Psoas muscle (tissue), 8 donors: Measurements from ENCODE around the gene ATG16L2. TPM values are rescaled to one million over a fixed set of nuclear protein-coding genes. Genes with fewer than 3 reads are reported as not detected.
"Not testable (repeated sequence)": the region's sequence is repeated elsewhere in the genome, so short reads cannot be mapped to it uniquely, and the experiment has no call there.

Source experiments
- ATAC-seq, 4 donors: fragments of 200-7000 bp; cut with Tn5 transposase; one replicate each; pipeline ENCODE4 v1.9.1; 2020; ENCODE audit warnings: moderate library complexity in 3 of 4, mild to moderate bottlenecking in 2 of 4
- DNase-seq, 2 donors: peaks; one replicate each; pipeline ENCODE4 v3.0.0-alpha.2; 2020
- H3K27ac ChIP-seq: fragments of 200-600 bp; one replicate; pipeline ENCODE4 v1.8.0; 2022
- H3K27me3 ChIP-seq, 3 donors: fragments of 200-600 bp in 1 of 3; one replicate each; pipeline versions ENCODE4 v1.6.1 to v1.8.0; 2013 to 2022; ENCODE audit warnings: low read length in 2 of 3, mild to moderate bottlenecking in 2 of 3, moderate library complexity in 1 of 3; ENCODE audit not compliant: insufficient read depth in 3 of 3
- H3K36me3 ChIP-seq, 2 donors: fragments of 200-600 bp in 1 of 2; one replicate each; pipeline versions ENCODE4 v1.6.1 to v1.8.0; 2013 to 2022; ENCODE audit warnings: low read depth in 1 of 2, mild to moderate bottlenecking in 1 of 2, moderate library complexity in 1 of 2; ENCODE audit not compliant: insufficient read depth in 1 of 2
- H3K4me1 ChIP-seq: fragments of 200-600 bp; one replicate; pipeline ENCODE4 v1.8.0; 2022
- H3K4me3 ChIP-seq: fragments of 200-600 bp; one replicate; pipeline ENCODE4 v1.8.0; 2022; ENCODE audit warnings: mild to moderate bottlenecking
- H3K9me3 ChIP-seq: fragments of 200-600 bp; one replicate; pipeline ENCODE4 v1.8.0; 2022
- WGBS, 3 donors: extraction: QIAGEN DNeasy Blood & Tissue Kit; methylation state at CpG; one replicate each; pipeline versions ENCODE4 v1.1.6 to v1.1.7; 2013; 5-methylcytosine and 5-hydroxymethylcytosine counted together
- intact Hi-C, 2 donors: fragments of 100-400 bp; cut with DNase I; formaldehyde crosslinking; loops; one replicate each; pipeline versions ENCODE4 v1.11.0 to v1.14.2; 2022
- polyA plus RNA-seq, 3 donors: library from polyadenylated mRNA; stranded (reverse); fragments of 200-250 nt; gene quantifications; one replicate each; pipeline ENCODE4 v1.2.3, GENCODE V29; 2013
- total RNA-seq, 4 donors: library from RNA; stranded (reverse); fragmentation: NEBNext Ultra II Directional in 2 of 4; extraction: Animal tissue kit (Norgen Biotek cat#: 25700) in 2 of 4; gene quantifications; one replicate each; pipeline versions ENCODE4 v1.2.1 to v1.2.4, GENCODE V29; 2021 to 2023
- TF ChIP-seq, protein P1 (sequence below): fragments of 200-600 bp; IDR thresholded peaks from one replicate; pipeline ENCODE4 v1.8.0; 2022; ENCODE audit warnings: antibody characterized with exemption
- donor health status: healthy with polysubstance abuse.
- donor health status: DM: no; HTN: no; CAD: no; lungs with moderate emphysema.
- donor health status: Bipolar disorder and iron deficiency.
- donor health status: healthy.
- donor health status: DM: yes; HTN: yes; CAD: no.
- donor health status: DM: no; HTN: no; CAD: no.
- donor health status: DM: no; HTN: no; CAD: no.
- donor health status: DM: yes; HTN: yes; CAD: no.

ATG16L2 gene
- total and polyA plus RNA-seq, 7 donors: 3.9 to 9.6 (median 4.9) TPM

DNA sequence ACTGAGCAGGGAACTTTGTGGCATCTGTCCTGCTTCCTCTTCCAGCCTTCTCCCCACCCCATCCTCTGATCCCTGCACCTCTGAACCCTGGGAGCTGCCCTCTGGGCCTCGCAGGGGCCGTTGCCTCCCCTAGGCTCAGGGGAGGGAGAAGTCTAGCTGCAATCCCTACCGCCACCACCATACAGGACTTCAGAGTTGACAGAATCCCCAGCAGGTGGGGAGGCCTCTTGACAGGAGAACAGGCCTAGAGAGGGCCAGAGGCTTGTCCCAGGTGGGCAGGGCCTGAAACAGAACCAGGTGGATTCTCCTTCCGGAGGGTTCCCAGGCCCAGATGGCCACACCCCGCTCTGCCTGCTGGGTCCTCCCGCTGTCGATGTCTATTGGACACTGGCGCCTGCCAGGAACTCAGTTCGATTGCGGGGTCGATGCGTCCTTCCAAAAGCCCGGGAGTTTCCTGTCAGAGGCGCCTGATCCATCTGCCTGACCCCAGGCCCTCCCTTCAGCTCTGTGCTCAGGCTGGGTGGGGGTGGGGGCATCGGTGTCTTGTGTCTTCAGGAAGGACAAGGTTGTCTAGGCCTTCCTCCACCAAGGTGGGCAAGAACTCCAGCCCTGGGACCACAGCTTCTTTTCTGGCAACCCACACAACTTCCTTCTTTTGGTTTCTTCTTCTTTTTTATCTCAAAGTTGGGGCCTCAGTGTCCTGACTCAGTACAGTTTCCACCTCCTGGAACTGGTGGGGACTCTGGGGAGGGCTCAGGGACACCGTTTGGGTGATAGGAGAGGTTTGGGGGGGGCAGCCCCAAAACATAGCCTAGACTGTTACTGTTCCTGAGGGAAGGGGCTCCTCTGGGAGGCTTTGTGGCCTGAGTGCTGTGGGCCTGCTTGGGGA, 26.8 kb upstream of the ATG16L2 start:
- Histone ChIP-seq H3K4me3 (no peak overlapping the region), H3K27me3 (no peaks in the 10 kb centered on the region), H3K36me3 (no peaks in the 10 kb centered on the region), H3K4me1 (peaks cover 11% of the 10 kb centered on the region), H3K9me3 (no peaks in the 10 kb centered on the region), H3K27ac (no peak overlapping the region)
- TF ChIP-seq, protein P1, sequence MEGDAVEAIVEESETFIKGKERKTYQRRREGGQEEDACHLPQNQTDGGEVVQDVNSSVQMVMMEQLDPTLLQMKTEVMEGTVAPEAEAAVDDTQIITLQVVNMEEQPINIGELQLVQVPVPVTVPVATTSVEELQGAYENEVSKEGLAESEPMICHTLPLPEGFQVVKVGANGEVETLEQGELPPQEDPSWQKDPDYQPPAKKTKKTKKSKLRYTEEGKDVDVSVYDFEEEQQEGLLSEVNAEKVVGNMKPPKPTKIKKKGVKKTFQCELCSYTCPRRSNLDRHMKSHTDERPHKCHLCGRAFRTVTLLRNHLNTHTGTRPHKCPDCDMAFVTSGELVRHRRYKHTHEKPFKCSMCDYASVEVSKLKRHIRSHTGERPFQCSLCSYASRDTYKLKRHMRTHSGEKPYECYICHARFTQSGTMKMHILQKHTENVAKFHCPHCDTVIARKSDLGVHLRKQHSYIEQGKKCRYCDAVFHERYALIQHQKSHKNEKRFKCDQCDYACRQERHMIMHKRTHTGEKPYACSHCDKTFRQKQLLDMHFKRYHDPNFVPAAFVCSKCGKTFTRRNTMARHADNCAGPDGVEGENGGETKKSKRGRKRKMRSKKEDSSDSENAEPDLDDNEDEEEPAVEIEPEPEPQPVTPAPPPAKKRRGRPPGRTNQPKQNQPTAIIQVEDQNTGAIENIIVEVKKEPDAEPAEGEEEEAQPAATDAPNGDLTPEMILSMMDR: no peak
- no peak for DNase-seq
- intact Hi-C loops: no loop called here
- 63 to 73% (median 70%) methylated on average over 16 of the region's 16 CpGs for WGBS, 3 donors
- no peak for ATAC-seq

DNA sequence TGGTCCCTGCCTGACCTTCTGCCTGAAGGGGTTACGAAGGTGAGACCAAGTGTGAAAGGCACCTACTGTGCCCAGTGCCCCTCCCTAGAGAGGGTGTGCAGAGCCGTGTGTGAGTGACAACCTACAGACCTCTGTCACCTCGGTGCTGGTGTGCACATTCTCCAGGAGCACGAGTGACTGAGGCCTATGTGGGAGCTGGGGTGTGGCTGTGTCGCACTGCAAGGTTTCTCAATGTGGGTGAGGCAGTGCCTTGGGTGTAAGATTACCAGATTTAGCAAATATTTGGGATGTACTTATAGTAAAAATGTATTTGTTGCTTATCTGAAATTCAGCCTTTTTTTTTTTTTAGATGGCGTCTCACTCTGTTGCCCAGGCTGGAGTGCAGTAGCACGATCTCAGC, 26.0 kb upstream of the ATG16L2 start:
- H3K4me1 ChIP-seq: peaks cover 16% of the 10 kb centered on the region
- H3K9me3 ChIP-seq: no peaks in the 10 kb centered on the region
- TF ChIP-seq, protein P1: no peak
- DNase-seq (no peak), ATAC-seq (no peak)
- no peaks in the 10 kb centered on the region for H3K27me3 ChIP-seq
- WGBS, 3 donors: 84 to 91% (median 88%) methylated on average over 7 of the region's 7 CpGs
- H3K27ac ChIP-seq: no peak overlapping the region
- intact Hi-C loops: no loop called here
- no peak overlapping the region for H3K4me3 ChIP-seq
- H3K36me3 ChIP-seq: no peaks in the 10 kb centered on the region

DNA sequence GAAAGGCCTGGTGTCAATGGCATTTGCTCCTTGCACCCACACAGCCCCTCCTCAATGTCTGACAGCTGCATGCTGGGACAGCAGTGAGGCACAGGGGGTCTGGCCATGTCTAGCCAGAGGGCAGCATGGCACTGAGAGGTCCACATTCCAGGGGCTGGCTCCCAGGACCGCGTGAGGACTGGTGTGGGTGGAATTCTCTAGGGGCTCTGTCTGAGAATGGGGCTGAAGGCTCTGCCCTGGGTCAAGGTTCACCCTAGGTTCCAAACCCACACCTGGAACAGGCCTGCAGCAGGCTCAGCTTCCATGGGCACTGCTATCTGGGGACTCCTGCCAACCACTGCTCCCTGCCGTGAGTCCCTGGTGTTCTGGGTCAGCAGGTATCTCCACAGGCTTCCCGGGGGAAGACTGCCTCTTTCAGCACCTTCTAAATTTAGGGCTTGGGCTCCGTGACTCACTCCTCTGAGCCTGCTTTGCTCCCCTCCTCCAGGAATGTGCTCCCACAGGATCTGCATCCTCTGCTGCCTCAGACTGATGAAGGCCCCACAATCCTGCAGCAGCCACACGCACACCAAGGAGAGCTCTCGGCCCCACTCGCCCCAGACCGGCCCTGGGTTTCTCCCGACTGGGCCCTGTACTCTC, 24.6 kb upstream of the ATG16L2 start:
- Histone ChIP-seq H3K27ac (peak overlapping the region; percentile 63), H3K27me3 (no peaks in the 10 kb centered on the region), H3K9me3 (no peaks in the 10 kb centered on the region), H3K4me1 (peaks cover 24% of the 10 kb centered on the region), H3K4me3 (no peak overlapping the region), H3K36me3 (no peaks in the 10 kb centered on the region)
- 43 to 55% (median 48%) methylated on average over 10 of the region's 10 CpGs for WGBS, 3 donors
- TF ChIP-seq, protein P1: no peak
- intact Hi-C loops: loop anchor here in 1 of 2 donors (5.0 kb wide), 1 partner anchor 202 kb away; no protein-coding TSS in a partner anchor
- peak; percentile 38 to 70 (median 52) for ATAC-seq
- DNase-seq: peak in 1 of 2 donors; percentile 72

DNA sequence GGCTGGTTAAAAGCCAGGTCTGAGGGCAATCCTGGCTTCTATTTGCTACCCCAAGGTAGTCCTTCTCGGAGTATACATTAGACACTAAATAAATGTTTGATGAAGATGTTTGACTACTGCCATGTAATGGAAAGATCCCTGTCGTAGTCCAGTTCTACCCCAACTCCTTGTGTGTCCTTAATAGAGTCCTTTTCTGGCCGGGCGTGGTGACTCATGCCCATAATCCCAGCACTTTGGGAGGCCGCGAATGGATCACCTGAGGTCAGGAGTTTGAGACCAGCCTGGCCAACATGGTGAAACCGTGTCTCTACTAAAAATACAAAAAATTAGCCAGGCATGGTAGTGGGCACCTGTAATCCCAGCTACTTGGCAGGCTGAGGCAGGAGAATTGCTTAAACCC, 23.0 kb upstream of the ATG16L2 start:
- H3K4me3 ChIP-seq, DNase-seq, H3K27ac ChIP-seq, H3K27me3 ChIP-seq, H3K36me3 ChIP-seq, ATAC-seq, H3K9me3 ChIP-seq: not testable (repeated sequence)
- WGBS, 3 donors: 84 to 89% (median 87%) methylated on average over 7 of the region's 7 CpGs
- intact Hi-C loops: loop anchor here in 1 of 2 donors (5.0 kb wide), 1 partner anchor 204 kb away; no protein-coding TSS in a partner anchor
- peaks cover 24% of the 10 kb centered on the region for H3K4me1 ChIP-seq

DNA sequence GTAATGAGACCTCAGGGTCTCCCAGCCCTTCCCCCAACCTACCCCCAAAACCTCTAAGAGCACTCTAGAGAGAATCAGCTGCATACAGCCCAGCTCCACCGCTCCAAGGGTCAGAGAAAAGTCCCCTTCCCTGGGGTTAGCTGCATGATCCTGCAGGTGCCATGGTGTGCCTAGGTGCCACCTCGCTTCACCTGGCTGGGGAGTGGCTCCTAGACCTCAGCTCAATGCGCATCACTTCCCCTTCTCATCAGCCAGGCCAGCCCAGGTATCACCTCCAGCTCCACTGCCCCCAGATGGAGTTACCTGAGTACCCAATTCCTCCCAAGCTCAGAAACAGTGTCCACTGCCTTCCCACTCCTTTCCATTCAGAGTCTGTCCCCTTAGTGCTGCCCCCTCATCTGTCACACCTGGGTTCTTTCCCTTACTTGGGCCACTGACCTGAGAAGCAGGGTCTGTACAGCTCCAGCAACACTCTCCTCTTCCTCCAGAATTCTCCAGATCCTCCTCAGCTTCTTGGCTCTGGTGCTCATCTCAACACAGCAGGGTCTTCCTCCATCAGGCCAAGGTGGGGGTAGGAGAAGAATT, 21.7 kb upstream of the ATG16L2 start:
- TF ChIP-seq, protein P1: no peak
- WGBS, 3 donors: 95 to 100% (median 98%) methylated on average over 3 of the region's 3 CpGs
- Histone ChIP-seq H3K36me3 (no peaks in the 10 kb centered on the region), H3K4me1 (peaks cover 24% of the 10 kb centered on the region), H3K27me3 (no peaks in the 10 kb centered on the region), H3K27ac (peak overlapping the region; percentile 91), H3K4me3 (no peak overlapping the region), H3K9me3 (no peaks in the 10 kb centered on the region)
- DNase-seq: no peak
- no peak for ATAC-seq
- intact Hi-C loops: loop anchor here (2.0 to 5.0 kb wide), 3 partner anchors 66 to 205 kb away; no protein-coding TSS in a partner anchor
